Stimulated activated CD4-positive, alpha-beta T cell treated with anti-CD3 and anti-CD28 coated beads, TNF-alpha, amount 100 ng/mL, for 1 hour (primary cell): ENCODE results near the gene TBX18.

ENCODE experiments used
- DNase-seq, 3 donors: peaks; one replicate each; pipeline ENCODE4 v3.0.0-alpha.2; 2020; ENCODE audit warnings: low read depth in 3 of 3, low spot score in 1 of 3

Gene TBX18

DNA sequence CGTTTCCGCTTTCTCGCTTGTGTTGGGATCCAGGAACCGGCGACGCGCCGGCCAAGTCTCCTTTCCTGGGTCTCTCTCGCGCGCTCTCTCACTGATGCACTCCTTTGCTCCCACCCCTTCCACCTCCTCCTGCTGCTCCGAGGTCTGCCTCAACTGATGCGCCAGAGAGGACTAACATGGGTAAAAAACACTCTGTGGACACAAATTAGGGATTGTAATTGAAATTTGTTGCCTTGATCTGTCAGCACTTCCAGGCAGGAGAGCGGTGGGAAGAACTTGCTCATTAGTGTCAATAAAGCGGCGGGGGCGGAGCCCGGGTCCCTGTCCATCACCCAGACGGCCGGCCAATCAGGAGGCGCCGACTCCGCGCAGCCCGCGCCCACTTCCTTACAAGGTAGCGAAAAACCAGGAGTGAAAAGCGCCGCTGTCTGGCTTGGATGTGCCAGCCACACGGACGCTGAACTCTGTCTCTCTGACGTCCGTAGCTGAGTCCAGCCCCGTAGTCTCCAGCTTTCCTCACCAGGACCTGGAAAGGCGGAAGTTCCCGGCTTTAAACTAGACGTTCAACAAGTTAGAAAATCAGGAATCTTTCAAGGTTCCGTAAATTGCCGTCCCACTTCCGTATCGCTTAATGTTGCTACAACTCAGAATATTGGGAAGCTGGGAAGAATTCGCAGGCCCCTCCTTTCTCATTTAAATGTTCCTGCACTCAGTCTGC is at the start of gene TBX18:
TSS of gene TBX18 (minus strand) at position 267 of the 718 bp plus-strand sequence. CDS start 417 bp downstream, outside the sequence.
- DNase-seq, result no peak

DNA sequence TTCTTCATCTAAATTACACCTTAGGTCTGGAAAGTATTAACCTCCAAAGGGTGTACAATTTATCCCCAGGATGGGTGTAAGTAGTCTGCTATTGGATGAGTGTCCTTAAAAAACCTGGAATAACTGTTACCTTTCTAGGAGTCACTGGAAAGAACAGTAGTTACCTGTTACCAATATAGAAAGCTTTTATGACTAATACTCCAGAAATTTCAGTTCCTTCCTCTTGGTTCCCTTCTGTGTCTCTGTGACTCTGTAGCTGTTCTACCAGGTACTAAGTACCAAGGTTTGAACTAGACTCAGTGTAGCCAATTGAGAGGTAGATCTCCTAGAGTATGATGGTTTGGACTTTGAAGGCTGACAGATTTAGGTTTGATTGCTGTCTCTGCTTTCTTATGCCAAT is 47.0 kb upstream of the TBX18 start:
- no peak for DNase-seq

DNA sequence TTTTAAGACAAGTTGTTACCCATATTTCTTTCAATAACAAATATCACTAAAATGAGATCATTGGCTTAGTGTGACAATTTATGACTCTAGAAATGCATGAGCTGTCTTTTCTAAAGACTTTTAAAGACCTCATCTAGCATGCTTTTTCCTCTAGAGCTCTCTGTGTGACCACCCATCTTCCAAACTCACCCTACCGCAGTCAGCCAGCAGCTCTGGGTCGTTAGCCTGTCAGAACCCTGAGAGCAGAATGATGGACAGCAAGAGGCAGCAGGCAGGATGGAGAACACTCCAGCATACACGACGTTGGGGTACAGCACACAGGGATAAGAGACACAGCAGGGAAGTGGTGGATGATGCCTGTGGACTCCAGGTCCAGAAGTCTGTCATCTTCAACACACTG is 45.1 kb upstream of the TBX18 start:
- no peak for DNase-seq

DNA sequence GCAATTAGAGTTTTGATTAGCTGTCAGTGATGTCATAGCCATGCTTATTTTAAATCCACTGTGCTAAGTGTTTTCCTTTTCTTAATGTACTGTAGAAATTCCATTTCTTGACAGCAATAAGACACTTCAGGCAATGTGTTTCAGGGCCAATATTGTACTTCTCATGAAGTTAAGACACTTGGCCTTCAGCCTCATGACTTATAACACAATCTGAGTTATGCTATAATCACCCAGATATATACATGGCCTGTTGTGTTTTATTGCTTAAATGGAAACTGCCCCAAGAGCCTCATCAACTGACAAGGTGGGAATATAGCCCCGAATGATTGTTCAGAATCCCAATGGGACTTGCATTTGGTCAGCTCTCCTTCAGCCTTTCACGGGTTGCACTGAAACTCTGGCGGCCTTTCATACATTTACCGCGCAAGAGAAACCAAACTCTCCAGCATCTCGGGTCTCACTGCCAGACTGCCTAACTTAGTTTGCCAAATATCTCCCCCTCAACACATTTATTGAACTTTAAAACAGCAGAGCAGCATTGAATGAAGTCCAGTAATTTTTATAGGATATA is 44.2 kb upstream of the TBX18 start:
- DNase-seq, result no peak

DNA sequence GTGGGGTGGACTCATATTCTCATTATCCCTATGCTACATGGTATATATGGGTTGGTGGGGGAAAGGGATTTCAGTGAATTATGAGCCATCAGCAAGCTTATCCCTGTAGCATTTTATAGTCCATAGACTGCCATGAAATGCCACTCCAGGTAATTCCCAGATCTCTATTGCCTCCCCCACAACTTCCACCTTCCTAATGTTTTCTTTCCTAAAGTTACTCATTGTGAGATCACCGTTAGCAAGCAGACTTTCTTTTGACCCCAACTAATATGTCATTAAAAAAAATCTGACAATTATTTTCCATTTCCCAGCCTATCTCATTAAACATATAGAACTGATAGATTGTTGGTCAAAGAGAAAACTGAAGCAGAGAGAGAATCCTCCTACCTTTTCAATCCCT is 40.7 kb upstream of the TBX18 start:
- DNase-seq, result no peak

DNA sequence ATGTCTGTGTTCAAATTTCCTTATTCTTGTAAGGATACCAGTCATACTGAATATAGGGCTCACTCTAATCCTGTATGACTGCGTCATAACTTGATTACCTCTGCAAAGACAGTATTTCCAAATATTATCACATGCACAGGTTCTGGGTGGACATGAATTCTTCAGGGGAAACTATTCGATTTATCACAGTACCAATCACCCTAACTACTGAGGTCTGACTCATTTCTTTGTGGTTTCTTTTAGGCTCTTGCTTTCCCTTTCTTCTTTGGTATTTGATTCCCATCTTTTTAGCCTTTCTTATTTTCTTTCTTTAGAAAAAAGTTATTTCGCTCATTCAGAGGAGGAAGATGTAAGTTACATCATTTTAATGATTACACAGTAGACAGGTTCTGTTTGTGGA is 40.3 kb upstream of the TBX18 start:
- no peak for DNase-seq

DNA sequence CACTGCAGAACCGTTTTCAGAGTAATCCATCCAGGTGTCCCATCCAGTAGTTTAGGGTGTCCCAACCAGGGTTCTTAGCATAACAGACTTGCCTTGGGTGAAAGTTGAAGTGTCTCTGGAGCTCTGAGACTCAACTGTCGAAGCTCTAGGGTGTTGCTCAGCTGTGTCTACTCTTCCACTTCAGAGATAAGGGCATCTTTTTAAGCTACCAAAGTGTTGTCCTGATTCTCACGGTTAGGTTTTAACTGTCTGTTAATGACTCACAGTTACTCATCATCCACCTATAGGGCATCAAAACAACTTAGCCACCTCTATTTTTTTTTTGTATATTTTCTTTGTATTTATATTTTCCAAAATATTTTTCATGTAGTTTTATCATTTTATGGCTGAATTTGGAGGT is 36.9 kb upstream of the TBX18 start:
- no peak for DNase-seq

DNA sequence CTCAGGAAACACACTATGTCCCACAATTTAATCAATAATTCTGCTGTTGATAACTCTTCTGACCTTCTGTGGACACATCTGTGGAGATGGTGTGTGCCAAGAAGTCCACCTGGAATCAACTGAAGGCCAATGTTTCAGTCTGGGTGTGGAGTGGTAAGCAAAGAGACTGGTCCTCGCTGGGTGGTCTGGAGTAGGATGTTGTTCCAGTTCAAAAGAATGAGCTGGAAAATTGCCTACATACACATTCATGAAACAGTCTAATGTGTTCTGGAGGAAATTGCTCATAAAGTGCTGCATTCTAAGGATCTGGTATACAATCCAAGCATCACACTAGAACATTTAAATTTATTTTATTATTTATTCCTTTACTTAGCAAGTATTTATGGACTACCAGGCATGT is 33.9 kb upstream of the TBX18 start:
- no peak for DNase-seq

DNA sequence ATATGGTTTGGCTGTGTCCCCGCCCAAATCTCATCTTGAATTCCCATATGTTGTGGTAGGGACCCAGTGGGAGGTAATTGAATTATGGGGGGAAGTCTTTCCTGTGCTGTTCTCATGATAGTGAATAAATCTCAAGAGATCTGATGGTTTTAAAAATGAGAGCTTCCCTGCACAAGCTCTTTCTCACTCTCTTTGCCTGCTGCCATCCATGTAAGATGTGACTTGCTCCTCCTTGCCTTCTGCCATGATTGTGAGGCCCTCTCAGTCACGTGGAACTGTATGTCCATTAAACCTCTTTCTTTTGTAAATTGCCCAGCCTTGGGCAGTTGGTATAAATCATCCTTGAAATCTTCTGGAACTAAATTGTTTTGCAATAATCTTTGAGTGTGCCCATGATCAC is 31.9 kb upstream of the TBX18 start:
- no peak for DNase-seq

DNA sequence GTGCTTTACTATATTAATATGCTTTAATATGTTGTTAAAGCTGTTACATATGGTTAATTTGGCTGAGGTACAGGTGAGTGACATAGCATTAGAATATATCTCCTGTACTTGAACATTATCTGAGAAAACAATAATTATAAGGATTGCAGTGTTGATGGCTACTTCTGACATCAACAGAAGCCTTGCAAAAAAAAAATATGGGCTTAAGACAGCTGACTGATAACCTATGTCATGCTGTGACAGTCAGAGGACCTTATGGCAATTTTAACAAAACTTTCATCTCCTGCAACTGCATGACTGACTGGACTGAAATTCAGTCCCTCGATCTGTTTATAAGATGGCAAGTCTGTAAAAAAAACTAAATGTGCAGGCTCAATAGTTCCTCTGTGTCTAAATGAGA is 27.5 kb upstream of the TBX18 start:
- no peak for DNase-seq

DNA sequence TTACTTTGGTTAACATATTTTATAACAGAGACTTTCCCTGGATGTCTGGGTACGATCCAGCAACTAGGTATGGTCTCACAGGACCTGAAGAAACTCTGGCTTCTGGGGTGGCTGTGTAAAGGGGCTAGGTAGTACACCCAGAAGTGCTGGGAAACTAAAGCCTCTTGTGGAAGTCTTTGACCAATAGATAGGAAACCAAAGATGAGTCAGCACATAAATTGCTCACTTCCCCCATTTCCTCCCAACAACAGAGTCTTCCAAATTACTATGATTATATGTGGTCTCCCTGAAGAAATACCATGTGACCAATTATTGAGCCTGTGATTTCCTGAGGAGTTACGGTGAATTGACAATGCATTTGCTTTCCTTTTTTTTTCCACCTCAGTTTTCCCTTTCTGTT is 26.8 kb upstream of the TBX18 start:
- no peak for DNase-seq

DNA sequence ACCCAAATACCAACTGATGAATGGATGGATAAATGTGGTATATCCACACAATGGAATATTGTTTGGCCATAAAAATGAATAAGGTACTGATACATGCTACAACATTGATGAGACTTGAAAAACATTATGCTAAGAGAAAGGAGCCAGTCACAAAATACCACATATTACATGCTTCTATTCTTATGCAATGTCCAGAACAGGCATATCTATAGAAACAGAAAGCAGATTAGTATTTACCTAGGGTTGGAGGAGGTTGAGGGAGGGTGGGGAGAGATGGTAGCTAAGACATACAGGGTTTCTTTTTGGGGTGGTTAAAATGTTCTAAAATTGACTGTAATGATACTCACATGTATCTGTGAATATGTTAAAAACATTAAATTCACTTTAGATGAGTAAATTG is 24.8 kb upstream of the TBX18 start:
- no peak for DNase-seq

DNA sequence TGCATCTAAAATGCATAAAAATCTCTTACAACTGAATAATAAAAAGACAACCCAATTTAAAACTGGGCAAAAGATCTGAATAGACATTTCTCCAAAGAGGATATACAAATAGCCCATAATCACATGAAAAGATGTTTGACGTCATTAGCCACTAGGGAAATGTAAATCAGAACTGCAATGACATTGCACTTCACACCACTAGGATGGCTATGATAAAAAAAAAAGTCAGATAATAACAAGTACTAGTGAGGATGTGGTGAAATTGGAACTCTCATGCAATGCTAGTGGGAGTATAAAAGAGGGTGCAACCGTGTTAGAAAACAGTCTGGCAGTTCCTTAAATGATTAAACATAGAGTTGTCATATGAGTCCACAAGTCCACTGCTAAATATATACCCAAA is 24.3 kb upstream of the TBX18 start:
- DNase-seq, result no peak

DNA sequence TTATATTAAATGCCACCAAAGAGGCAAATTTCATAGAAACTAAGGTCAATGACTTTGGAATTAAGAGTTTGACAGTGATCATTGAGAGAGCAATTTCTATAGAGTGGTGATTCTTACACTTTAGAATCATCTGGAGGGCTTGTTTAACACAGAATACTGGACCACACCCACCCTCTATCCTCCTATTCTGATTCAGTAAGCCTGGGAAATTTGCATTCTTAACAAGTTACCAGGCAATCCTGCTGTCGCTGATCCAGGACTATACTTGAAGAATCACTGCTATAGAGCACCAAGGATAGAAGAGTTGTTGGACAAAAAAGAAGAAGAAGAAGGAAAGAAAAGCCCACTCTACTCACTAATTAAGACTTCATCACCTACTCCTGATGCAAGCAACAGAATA is 21.3 kb upstream of the TBX18 start:
- DNase-seq, result no peak

DNA sequence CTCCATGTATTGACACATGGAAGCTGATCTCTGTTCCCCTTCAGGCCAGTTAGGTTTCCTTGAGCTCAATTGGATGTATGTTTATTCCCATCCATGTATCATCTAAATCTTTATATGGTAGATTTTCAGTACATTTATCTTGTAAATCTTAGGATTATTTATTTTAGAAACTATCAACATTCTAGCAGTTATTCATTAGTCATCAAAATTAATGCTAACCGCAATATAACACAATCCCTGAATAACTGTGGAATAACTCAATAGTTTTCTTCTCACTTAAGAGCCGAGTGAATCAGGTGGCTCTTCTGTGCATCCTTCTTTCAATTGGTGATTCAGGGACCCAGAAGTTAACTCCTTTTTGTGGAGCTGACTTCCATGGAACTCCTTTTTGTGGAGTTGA is 15.5 kb upstream of the TBX18 start:
- DNase-seq, result no peak

DNA sequence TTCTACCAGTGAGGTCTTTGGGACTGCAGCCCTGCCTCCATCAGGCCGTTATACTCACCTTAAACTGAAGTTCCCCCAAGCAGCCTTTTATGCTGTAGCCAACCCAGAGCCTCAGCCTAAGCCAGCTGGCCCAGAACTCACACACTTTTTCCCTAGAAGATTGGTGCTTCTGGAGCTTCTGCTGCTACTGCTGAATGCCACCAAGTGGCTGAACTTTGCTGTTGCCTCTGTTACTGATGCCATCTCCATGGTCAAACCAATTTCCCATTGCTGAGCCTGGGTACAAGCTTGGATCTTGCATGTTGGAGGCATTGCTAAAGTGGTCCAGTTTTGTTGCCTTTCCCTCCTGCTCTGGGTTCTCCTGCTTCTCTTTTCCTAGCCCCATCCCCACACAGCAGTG is 15.0 kb upstream of the TBX18 start:
- DNase-seq, result no peak

DNA sequence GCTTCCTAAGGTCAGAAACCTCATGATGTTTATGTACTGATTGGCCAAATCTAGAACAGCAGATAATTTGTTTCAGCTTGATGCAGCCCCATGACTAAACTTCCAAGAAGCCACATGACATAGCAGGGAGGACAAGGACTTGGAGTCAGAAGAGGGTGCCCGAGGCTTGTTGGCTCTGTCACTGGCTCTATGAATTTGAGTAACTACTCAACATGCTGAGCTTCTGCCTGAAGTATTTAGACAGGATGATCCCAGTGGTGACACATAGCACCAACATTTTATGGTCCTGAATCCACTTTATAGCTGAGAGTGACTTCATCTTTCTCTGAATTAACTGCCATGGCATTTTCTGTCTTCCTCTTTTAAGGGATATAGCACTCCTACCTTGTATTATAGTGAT is 13.5 kb upstream of the TBX18 start:
- DNase-seq, result no peak

DNA sequence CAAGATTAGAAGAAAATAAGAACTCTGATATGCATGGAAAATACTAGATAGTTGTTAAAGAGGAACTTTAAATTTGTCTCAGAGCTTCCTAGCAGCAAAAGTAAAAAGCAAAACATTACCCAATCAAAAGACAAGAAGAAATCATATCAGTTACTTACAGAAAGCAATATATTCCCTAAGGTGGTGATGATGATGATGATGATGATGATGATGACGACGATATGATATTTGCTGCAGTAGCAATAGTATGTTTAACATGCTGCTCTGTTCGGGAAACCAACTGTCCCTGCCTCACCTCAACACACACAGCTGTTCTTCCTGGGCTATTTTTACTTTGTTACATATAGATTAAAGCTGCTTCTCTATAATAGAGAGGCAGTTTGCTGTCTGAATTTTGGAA is 12.0 kb upstream of the TBX18 start:
- no peak for DNase-seq

DNA sequence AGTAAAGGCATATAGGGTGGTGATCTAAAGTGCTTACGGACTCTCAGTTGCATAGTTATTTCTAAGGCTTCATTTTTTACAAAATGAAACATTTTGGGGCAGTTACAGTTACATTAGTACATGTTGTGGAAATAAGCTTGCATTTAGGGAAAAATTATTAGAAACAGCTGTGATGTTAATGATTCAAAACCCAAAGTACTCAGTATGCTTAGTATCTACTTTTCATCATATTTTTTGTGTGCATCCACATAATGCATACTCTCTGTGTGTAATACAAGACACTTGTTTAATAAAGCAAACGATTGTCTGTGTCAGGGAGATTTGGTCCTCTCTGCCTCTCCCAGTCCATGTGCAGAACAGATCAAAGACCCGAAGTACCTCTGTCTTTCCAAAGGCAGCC is 11.4 kb upstream of the TBX18 start:
- DNase-seq, result no peak

DNA sequence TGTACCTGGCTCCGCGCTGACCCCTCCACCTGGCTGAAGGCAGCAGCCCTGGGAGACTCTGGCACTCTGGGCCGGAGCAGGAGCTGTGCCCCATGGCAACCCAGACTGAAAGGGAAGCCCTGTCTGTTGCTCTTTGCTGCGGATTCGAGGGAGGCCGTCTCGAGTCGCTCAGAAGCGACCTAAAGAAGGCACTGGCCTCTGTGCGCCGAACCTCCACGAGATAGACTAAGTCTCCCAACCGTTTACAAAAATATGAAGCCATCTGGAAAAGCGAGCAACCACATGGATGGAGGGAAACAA is 10.5 kb upstream of the TBX18 start:
- DNase-seq, result no peak

DNA sequence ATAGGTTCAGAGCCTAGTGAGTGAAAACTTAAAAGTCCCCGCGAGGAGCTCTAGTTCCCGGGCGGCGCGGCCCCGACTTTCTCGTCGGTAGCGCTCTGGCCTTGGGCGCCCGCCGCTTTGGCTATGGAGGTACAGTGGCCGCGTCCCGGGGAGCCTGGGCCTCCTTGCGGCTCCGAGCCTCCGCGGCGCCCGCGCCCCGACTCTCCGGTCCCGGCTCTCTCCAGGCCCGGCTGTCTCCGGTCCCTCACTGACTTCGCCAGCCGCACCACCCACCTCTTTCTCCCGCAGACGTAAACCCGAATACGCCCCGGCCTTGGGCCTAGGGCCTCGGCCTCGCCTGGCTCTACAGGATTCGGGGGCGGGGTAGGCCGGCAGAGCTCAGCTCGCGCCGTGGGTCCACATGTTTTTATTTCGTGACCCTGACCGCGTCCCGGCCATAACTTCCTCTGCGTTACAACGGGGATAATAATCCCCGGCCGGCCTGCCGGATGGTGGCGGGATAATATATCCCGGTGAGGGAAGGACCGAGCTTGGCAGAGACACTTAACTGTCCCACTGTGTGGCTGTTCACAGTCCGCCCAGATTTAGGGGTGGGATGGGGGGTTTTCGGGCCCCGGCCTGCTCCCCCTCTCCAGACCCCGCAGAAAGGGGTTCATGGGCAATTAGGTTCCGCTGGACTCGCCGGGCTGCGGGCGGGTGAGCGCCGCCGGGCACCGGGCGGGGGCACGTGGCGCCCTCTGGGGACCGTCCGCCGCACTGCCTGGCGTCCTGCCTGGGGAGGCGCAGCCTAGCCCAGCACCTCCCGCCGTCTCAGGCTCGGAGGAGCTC is 10.0 kb upstream of the TBX18 start:
- no peak for DNase-seq

DNA sequence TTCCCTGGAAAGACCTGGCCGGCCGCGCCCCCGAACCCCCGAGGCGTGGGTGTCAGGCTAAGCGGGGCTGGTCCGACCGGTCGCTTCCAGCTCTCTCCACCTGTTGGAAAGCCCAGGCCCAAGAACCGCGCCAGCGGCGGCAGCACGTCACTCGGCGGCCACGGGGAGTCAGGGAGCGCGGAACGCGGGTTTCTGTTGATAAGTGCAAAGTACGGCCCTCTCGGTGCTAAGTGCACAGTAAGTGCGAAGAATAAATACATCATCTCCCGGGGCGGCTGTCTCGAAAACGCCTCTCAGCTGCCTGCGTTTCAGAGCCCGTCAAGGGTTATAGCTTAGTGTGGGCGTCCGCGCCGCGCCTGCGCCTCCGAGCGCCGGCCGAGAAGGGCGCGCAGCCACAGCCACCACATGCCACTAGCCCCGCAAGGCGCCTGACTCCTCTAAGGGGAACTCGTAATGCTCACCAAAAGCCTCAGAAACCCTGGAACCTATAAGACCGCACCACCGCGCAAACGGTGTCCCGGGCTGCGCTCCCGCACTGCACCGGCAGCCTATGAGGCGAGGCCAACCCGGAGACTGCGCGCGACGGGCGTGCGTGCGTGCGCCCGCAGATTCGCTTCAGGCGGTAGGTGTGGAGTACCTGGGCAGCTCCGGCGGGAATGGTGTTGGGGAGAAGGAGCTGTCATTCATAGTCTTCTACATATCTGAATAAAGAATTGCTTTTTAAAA is 9.2 kb upstream of the TBX18 start:
- DNase-seq, result no peak
